B cell (primary cell): Measurements from ENCODE around the gene ICE2. TPM values are rescaled to one million over a fixed set of nuclear protein-coding genes. Genes with fewer than 3 reads are reported as not detected.

Experiments
- ATAC-seq: fragments of 200-7000 bp; cut with Tn5 transposase; one replicate; pipeline ENCODE4 v1.10.0; 2021; ENCODE audit warnings: low read depth, mild to moderate bottlenecking, moderate number of reproducible peaks, moderate library complexity
- CTCF ChIA-PET: fragments of 350-600 bp; sonication (Branson Sonifier 250); formaldehyde crosslinking; loops from one replicate; lab custom pipeline; 2021; ENCODE audit warnings: antibody characterized with exemption, inconsistent platforms; lab: Charles Lee
- POLR2A ChIA-PET: fragments of 350-600 bp; sonication (Branson Sonifier 250); formaldehyde crosslinking; loops from one replicate; lab custom pipeline; 2021; ENCODE audit warnings: antibody characterized with exemption; lab: Charles Lee
- DNase-seq: peaks from one replicate; pipeline ENCODE4 v3.0.0; 2013
- H2AFZ ChIP-seq: 2 replicates; pipeline ENCODE4 v1.6.1; 2012; ENCODE audit warnings: mild to moderate bottlenecking, low read depth, low read length; ENCODE audit not compliant: insufficient read depth, poor library complexity, severe bottlenecking
- H3K27ac ChIP-seq, 2 donors: 1 replicate in 1 of 2; 2 replicates in 1 of 2; pipeline ENCODE4 v1.5.1; 2012 to 2013; ENCODE audit warnings: low read length in 2 of 2, mild to moderate bottlenecking in 2 of 2, moderate library complexity in 1 of 2
- H3K27me3 ChIP-seq, 4 experiments: fragments of 200-600 bp in 1 of 4; sonication (generic) in 1 of 4; replicated peaks in 1 of 4; 1 replicate in 2 of 4; 2 replicates in 2 of 4; pipeline versions ENCODE4 v1.6.1 to v1.7.0; 2013 to 2016; ENCODE audit warnings: low read length in 3 of 4, mild to moderate bottlenecking in 2 of 4, mixed read lengths in 1 of 4, moderate library complexity in 1 of 4; ENCODE audit not compliant: insufficient read depth in 4 of 4, control insufficient read depth in 3 of 4; ENCODE audit errors: control extremely low read depth in 1 of 4
- H3K36me3 ChIP-seq, 2 experiments: replicated peaks in 1 of 2; 1 replicate in 1 of 2; 2 replicates in 1 of 2; pipeline versions ENCODE4 v1.6.1 to v1.7.1; 2013; ENCODE audit warnings: low read length in 1 of 2; ENCODE audit not compliant: insufficient read depth in 2 of 2, control insufficient read depth in 1 of 2; ENCODE audit errors: control extremely low read depth in 1 of 2, extremely low read depth in 1 of 2
- H3K4me1 ChIP-seq, 2 donors: fragments of 200-600 bp in 1 of 2; sonication (generic) in 1 of 2; 1 replicate in 1 of 2; 2 replicates in 1 of 2; pipeline versions ENCODE4 v1.5.1 to v1.6.1; 2013 to 2017; ENCODE audit warnings: low read length in 2 of 2; ENCODE audit not compliant: control insufficient read depth in 2 of 2, insufficient read depth in 2 of 2
- H3K4me2 ChIP-seq: replicated peaks from 2 replicates; pipeline ENCODE3; 2012; ENCODE audit warnings: mild to moderate bottlenecking, low read depth, low read length; ENCODE audit not compliant: poor library complexity, severe bottlenecking
- H3K4me3 ChIP-seq, 5 experiments: fragments of 200-600 bp in 1 of 5; sonication (generic) in 1 of 5; 1 replicate in 3 of 5; 2 replicates in 2 of 5; pipeline versions ENCODE4 v1.5.1 to v1.7.0; 2011 to 2016; ENCODE audit warnings: low read length in 4 of 5, mild to moderate bottlenecking in 4 of 5, low read depth in 2 of 5, control low read depth in 1 of 5, moderate library complexity in 1 of 5; ENCODE audit not compliant: insufficient read depth in 1 of 5; ENCODE audit errors: control extremely low read depth in 1 of 5, extremely low read depth in 1 of 5
- H3K79me2 ChIP-seq: fragments of 200-600 bp; sonication (generic); one replicate; pipeline ENCODE4 v1.6.0; 2016; ENCODE audit warnings: low read length; ENCODE audit not compliant: control insufficient read depth, insufficient read depth
- H3K9ac ChIP-seq: fragments of 200-600 bp; sonication (generic); 2 replicates; pipeline ENCODE4 v1.6.1; 2017; ENCODE audit warnings: mild to moderate bottlenecking, low read length, moderate library complexity
- H3K9me3 ChIP-seq, 3 donors: one replicate each; pipeline versions ENCODE4 v1.6.1 to v1.7.1; 2013; ENCODE audit warnings: low read length in 2 of 3; ENCODE audit not compliant: control insufficient read depth in 2 of 3, insufficient read depth in 1 of 3; ENCODE audit errors: control extremely low read depth in 1 of 3
- H4K20me1 ChIP-seq: 2 replicates; pipeline ENCODE4 v1.6.0; 2012; ENCODE audit warnings: mild to moderate bottlenecking, low read length; ENCODE audit not compliant: insufficient read depth, control insufficient read depth, poor library complexity, severe bottlenecking
- H3K27ac Mint-ChIP-seq: one replicate; pipeline ENCODE4 v1.8.0; 2021; ENCODE audit warnings: mixed read lengths
- H3K27me3 Mint-ChIP-seq: one replicate; pipeline ENCODE4 v1.8.0; 2021; ENCODE audit warnings: mixed read lengths
- H3K4me1 Mint-ChIP-seq: one replicate; pipeline ENCODE4 v1.8.0; 2021; ENCODE audit warnings: mixed read lengths
- H3K4me3 Mint-ChIP-seq: one replicate; pipeline ENCODE4 v1.8.0; 2021; ENCODE audit warnings: mixed read lengths
- H3K9me3 Mint-ChIP-seq: one replicate; pipeline ENCODE4 v1.8.0; 2022; ENCODE audit warnings: mixed read lengths; ENCODE audit not compliant: insufficient read depth
- EZH2 ChIP-seq: IDR thresholded peaks from 2 replicates; pipeline ENCODE4 v1.6.1; 2012; ENCODE audit warnings: borderline replicate concordance, low read depth, mild to moderate bottlenecking, moderate library complexity, low read length; ENCODE audit not compliant: insufficient read depth, poor library complexity, severe bottlenecking
- WGBS: methylation state at CpG from one replicate; pipeline ENCODE4 v1.1.5; 2013; ENCODE audit warnings: missing lambda C conversion rate; ENCODE audit not compliant: insufficient coverage; 5-methylcytosine and 5-hydroxymethylcytosine counted together
- intact Hi-C: fragments of 100-400 bp; cut with micrococcal nuclease; formaldehyde crosslinking; loops from one replicate; pipeline ENCODE4 v1.10.0; 2022
- polyA plus RNA-seq: library from polyadenylated mRNA; depleted of rRNA; stranded (reverse); fragments of >200 nt; gene quantifications from 2 replicates; pipeline ENCODE4 v1.2.3, GENCODE V29; 2012
- total RNA-seq, 2 donors: library from RNA; stranded (reverse); fragments of 120-200 nt in 1 of 2; gene quantifications; 1 replicate in 1 of 2; 2 replicates in 1 of 2; pipeline versions ENCODE4 v1.2.3 to v1.2.4, GENCODE V29; 2013 to 2022
- TF ChIP-seq, protein P1 (sequence below): fragments of 200-600 bp; IDR thresholded peaks from one replicate; pipeline ENCODE4 v1.8.0; 2022; ENCODE audit warnings: antibody characterized with exemption, mild to moderate bottlenecking

Gene ICE2
- total and polyA plus RNA-seq, 2 donors (not counting 1 experiment from before 2014, with no cell fraction given): 19.0 to 71.2 TPM

DNA sequence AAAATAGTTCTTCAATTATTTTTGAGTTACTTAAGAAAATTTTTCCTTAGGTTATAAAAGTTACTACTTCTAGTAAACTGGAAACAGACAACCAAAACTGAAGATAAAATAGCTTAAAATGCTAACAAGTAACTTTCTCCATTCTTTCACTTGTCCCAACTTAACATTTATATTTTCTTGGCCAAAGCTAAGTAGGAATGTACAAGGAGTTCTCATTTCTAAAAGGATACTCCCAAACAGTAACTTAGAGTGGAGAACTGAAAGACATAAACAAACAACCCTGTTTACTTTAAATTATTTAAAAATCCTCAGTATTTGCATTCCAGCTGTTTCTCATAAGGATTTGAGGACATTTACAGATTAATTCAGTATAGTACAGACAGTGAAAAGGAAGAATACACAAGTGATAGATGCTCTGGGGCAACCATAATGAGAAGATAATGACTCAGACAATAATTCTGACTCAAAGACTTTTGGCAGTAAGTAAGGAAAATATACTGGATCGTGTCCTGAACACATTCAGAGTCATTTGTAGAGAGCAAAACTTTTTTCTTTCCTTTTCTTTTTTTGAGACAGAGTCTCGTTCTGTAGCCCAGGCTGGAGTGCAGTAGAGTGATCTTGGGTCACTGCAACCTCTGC lies 52.0 kb downstream of the ICE2 start:
- Mint-ChIP-seq H3K4me1 (no peaks in the 10 kb centered on the region), H3K27me3 (no peaks in the 10 kb centered on the region), H3K9me3 (no peaks in the 10 kb centered on the region), H3K4me3 (no peak overlapping the region), H3K27ac (no peak overlapping the region)
- Histone ChIP-seq H3K4me2 (no peak overlapping the region), H3K9me3 (no peaks in the 10 kb centered on the region), H2AFZ (no peak overlapping the region), H4K20me1 (no peaks in the 10 kb centered on the region), H3K27me3 (no peaks in the 10 kb centered on the region), H3K4me1 (no peaks in the 10 kb centered on the region), H3K79me2 (no peaks in the 10 kb centered on the region), H3K36me3 (peaks cover 10 to 28% of the 10 kb centered on the region in 2 experiments), H3K27ac (no peak overlapping the region), H3K9ac (no peak overlapping the region), H3K4me3 (no peak overlapping the region)
- CTCF ChIA-PET: interaction anchor here (1.0 to 1.9 kb wide), 2 partner anchors 69 to 94 kb away, joined by 3 to 5 read pairs; no protein-coding TSS in a partner anchor
- POLR2A ChIA-PET: interaction anchor here (0.6 kb wide), 1 partner anchor 29 kb away, joined by 4 read pairs; the partner anchor contains the start of gene ANXA2
- no peak for DNase-seq
- no peak for ATAC-seq
- TF ChIP-seq, protein P1, sequence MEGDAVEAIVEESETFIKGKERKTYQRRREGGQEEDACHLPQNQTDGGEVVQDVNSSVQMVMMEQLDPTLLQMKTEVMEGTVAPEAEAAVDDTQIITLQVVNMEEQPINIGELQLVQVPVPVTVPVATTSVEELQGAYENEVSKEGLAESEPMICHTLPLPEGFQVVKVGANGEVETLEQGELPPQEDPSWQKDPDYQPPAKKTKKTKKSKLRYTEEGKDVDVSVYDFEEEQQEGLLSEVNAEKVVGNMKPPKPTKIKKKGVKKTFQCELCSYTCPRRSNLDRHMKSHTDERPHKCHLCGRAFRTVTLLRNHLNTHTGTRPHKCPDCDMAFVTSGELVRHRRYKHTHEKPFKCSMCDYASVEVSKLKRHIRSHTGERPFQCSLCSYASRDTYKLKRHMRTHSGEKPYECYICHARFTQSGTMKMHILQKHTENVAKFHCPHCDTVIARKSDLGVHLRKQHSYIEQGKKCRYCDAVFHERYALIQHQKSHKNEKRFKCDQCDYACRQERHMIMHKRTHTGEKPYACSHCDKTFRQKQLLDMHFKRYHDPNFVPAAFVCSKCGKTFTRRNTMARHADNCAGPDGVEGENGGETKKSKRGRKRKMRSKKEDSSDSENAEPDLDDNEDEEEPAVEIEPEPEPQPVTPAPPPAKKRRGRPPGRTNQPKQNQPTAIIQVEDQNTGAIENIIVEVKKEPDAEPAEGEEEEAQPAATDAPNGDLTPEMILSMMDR: no peak
- TF ChIP-seq EZH2: no peak
- 100% methylated on average over 1 of the region's 2 CpGs for WGBS
- intact Hi-C loops: no loop called here

DNA sequence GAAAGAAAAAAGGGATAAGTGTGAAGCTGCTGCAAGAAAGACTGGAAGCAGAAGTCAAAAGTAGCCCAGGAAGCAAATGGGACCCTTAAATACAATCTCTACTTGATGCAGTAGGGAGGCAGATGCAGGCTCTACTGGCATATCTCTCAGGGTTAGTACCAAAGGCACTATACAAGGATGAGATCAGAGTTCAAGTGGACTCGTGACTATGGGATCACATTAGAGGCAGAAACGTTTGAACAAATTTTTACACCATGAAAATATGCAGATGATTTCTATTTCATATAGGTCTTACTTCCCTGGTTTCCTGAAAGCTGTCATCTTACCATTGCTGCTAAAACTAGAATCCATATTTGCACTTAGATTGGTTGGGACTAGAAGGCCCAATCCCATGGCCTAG lies 53.5 kb downstream of the ICE2 start:
- H3K9me3 ChIP-seq: no peaks in the 10 kb centered on the region
- no peak overlapping the region for H3K27ac ChIP-seq
- no peaks in the 10 kb centered on the region for H3K4me1 ChIP-seq
- intact Hi-C loops: no loop called here
- Mint-ChIP-seq H3K4me1 (no peaks in the 10 kb centered on the region), H3K27ac (no peak overlapping the region), H3K9me3 (no peaks in the 10 kb centered on the region), H3K27me3 (no peaks in the 10 kb centered on the region), H3K4me3 (no peak overlapping the region)
- H3K4me3 ChIP-seq: no peak overlapping the region
- ATAC-seq (no peak), DNase-seq (no peak)
- no peaks in the 10 kb centered on the region for H3K27me3 ChIP-seq
- H4K20me1 ChIP-seq: no peaks in the 10 kb centered on the region
- ChIA-PET CTCF (interaction anchor here (1.9 kb wide), 1 partner anchor 95 kb away, joined by 5 read pairs; no protein-coding TSS in a partner anchor), POLR2A (no interaction called here)
- TF ChIP-seq, protein P1: no peak
- no peak for TF ChIP-seq EZH2
- H2AFZ ChIP-seq: no peak overlapping the region
- H3K9ac ChIP-seq: no peak overlapping the region
- H3K36me3 ChIP-seq: peaks cover 10 to 32% of the 10 kb centered on the region in 2 experiments
- no CpG with 5 or more reads among the region's 2 CpGs for WGBS
- no peak overlapping the region for H3K4me2 ChIP-seq
- no peaks in the 10 kb centered on the region for H3K79me2 ChIP-seq
